HepG2 (cell line): ENCODE data around the gene TANGO6. TPM values are rescaled to one million over a fixed set of nuclear protein-coding genes. Genes with fewer than 3 reads are reported as not detected.

Experiments
- ADNP ChIP-seq: sonication (generic); formaldehyde crosslinking; IDR thresholded peaks from 2 replicates; pipeline ENCODE4 v1.4.0; 2020; ENCODE audit warnings: missing genetic modification reagents
- ARID5B ChIP-seq: IDR thresholded peaks from 2 replicates; pipeline ENCODE4 v1.4.0; 2020; ENCODE audit warnings: mild to moderate bottlenecking, missing genetic modification reagents
- BRCA1 ChIP-seq: sonication (generic); formaldehyde crosslinking; IDR thresholded peaks from 2 replicates; pipeline ENCODE4 v1.4.0; 2020; ENCODE audit warnings: missing genetic modification reagents
- CC2D1A ChIP-seq: sonication (generic); formaldehyde crosslinking; IDR thresholded peaks from 2 replicates; pipeline ENCODE4 v1.8.1; 2023; ENCODE audit warnings: mild to moderate bottlenecking, missing genetic modification reagents
- CENPX ChIP-seq: sonication (generic); formaldehyde crosslinking; IDR thresholded peaks from 2 replicates; pipeline ENCODE4 v1.9.0; 2021; ENCODE audit warnings: mild to moderate bottlenecking, missing genetic modification reagents, moderate library complexity
- FOXO1 ChIP-seq: sonication (generic); formaldehyde crosslinking; IDR thresholded peaks from 2 replicates; pipeline ENCODE4 v1.4.0; 2020; ENCODE audit warnings: missing genetic modification reagents
- ISL2 ChIP-seq: sonication (generic); formaldehyde crosslinking; IDR thresholded peaks from 2 replicates; pipeline ENCODE4 v1.5.0; 2020; ENCODE audit warnings: missing genetic modification reagents
- PPARG ChIP-seq: conservative IDR thresholded peaks from 2 replicates; pipeline ENCODE4 v1.6.1; 2016; ENCODE audit warnings: missing biosample characterization, missing genetic modification reagents
- RAD21 ChIP-seq: fragments of 450-650 bp; formaldehyde crosslinking; IDR thresholded peaks from 2 replicates; pipeline ENCODE4 v1.5.0; 2020; ENCODE audit warnings: mild to moderate bottlenecking
- RAD51 ChIP-seq: fragments of 450-650 bp; IDR thresholded peaks from 2 replicates; pipeline ENCODE4 v1.6.1; 2016; ENCODE audit warnings: borderline replicate concordance
- RCOR2 ChIP-seq: IDR thresholded peaks from 2 replicates; pipeline ENCODE4 v1.6.1; 2016; ENCODE audit warnings: missing biosample characterization, missing genetic modification reagents
- SIN3A ChIP-seq: IDR thresholded peaks from 2 replicates; pipeline ENCODE4 v1.6.1; 2011; ENCODE audit warnings: low read depth, mild to moderate bottlenecking, control low read depth, low read length, borderline replicate concordance
- TMF1 ChIP-seq: sonication (generic); formaldehyde crosslinking; IDR thresholded peaks from 2 replicates; pipeline ENCODE4 v1.8.1; 2022; ENCODE audit warnings: low read depth, missing genetic modification reagents
- ZFY ChIP-seq: sonication (generic); formaldehyde crosslinking; IDR thresholded peaks from 2 replicates; pipeline ENCODE4 v1.4.0; 2020; ENCODE audit warnings: missing genetic modification reagents
- ZFYVE20 ChIP-seq: sonication (generic); formaldehyde crosslinking; IDR thresholded peaks from 2 replicates; pipeline ENCODE4 v1.8.0; 2023; ENCODE audit warnings: low read depth, mild to moderate bottlenecking, moderate library complexity, missing genetic modification reagents, borderline replicate concordance
- ZNF34 ChIP-seq: sonication (generic); formaldehyde crosslinking; IDR thresholded peaks from 2 replicates; pipeline ENCODE4 v1.4.0; 2020; ENCODE audit warnings: mild to moderate bottlenecking, missing genetic modification reagents, borderline replicate concordance
- ZNF362 ChIP-seq: sonication (generic); formaldehyde crosslinking; IDR thresholded peaks from 2 replicates; pipeline ENCODE4 v1.4.0; 2020; ENCODE audit warnings: missing genetic modification reagents, mild to moderate bottlenecking, borderline replicate concordance
- ZNF484 ChIP-seq: sonication (generic); formaldehyde crosslinking; IDR thresholded peaks from 2 replicates; pipeline ENCODE4 v1.5.1; 2020; ENCODE audit warnings: mild to moderate bottlenecking, low read depth, missing genetic modification reagents, borderline replicate concordance
- ZNF503 ChIP-seq: sonication (generic); formaldehyde crosslinking; IDR thresholded peaks from 2 replicates; pipeline ENCODE4 v1.4.0; 2020; ENCODE audit warnings: missing genetic modification reagents
- ZNF674 ChIP-seq: sonication (generic); formaldehyde crosslinking; IDR thresholded peaks from 2 replicates; pipeline ENCODE4 v1.5.0; 2020; ENCODE audit warnings: low read depth, mild to moderate bottlenecking, missing genetic modification reagents
- ZNF737 ChIP-seq: sonication (generic); formaldehyde crosslinking; IDR thresholded peaks from 2 replicates; pipeline ENCODE4 v1.5.0; 2020; ENCODE audit warnings: missing genetic modification reagents, mild to moderate bottlenecking, borderline replicate concordance
- ZNF780A ChIP-seq: sonication (generic); formaldehyde crosslinking; IDR thresholded peaks from 2 replicates; pipeline ENCODE4 v1.8.0; 2022; ENCODE audit warnings: mild to moderate bottlenecking, missing genetic modification reagents, moderate library complexity
- ZNF788 ChIP-seq: sonication (generic); formaldehyde crosslinking; IDR thresholded peaks from 2 replicates; pipeline ENCODE4 v1.5.0; 2020; ENCODE audit warnings: mild to moderate bottlenecking, missing genetic modification reagents, borderline replicate concordance
- polyA plus RNA-seq, 8 experiments: library from polyadenylated mRNA; depleted of rRNA in 3 of 8; stranded (reverse) in 7 of 8; unstranded in 1 of 8; fragments of >200 nt; fragmentation: Illumina TruSeq in 4 of 8; extraction: Trizol in 4 of 8; gene quantifications; 2 replicates each; pipeline versions ENCODE4 v1.2.1 to v1.2.3, GENCODE V29; 2011 to 2016; ENCODE audit warnings: low read depth in 4 of 8, missing spikeins in 1 of 8, mixed read lengths in 1 of 8; ENCODE audit not compliant: insufficient read depth in 1 of 8
- total RNA-seq, 5 experiments: library from RNA; depleted of rRNA; stranded (reverse); fragments of >200 nt; fragmentation: Illumina TruSeq; extraction: Trizol; gene quantifications; 2 replicates each; pipeline ENCODE4 v1.2.3, GENCODE V29; 2016; ENCODE audit warnings: low read depth in 1 of 5

The TANGO6 gene
- total and polyA plus RNA-seq, 2 of the 13 experiments (the other 11 are each of a cell fraction or from before 2014, with no cell fraction given), result 7.2 to 13.3 TPM

GRCh38 chr16:69132424-69133252, 289.3 kb downstream of the TANGO6 start, which contains the start of the genes CHTF8 and UTP4 (continued):
- TF ChIP-seq RCOR2 (no peak), ZNF737 (CRISPR knock-in tag) (no peak), ARID5B (0 out of 2 replicates have a peak, but pooled peaks have one; percentile 7), ZFYVE20 (CRISPR knock-in tag) (no peak), FOXO1 (peak; percentile 54), ZNF674 (CRISPR knock-in tag) (peak; percentile 72; the same call in 1 of the 2 replicates), CC2D1A (CRISPR knock-in tag) (no peak; the same call in 1 of the 2 replicates), ISL2 (CRISPR knock-in tag) (no peak; the same call in 1 of the 2 replicates), ZNF788 (CRISPR knock-in tag) (peak; percentile 83), ZNF362 (CRISPR knock-in tag) (no peak), SIN3A (peak; percentile 94; the same call in 1 of the 2 replicates), ADNP (CRISPR knock-in tag) (no peak), ZNF484 (CRISPR knock-in tag) (no peak), RAD51 (no peak), BRCA1 (CRISPR knock-in tag) (peak; percentile 82; the same call in 1 of the 2 replicates), PPARG (CRISPR knock-in tag) (no peak), CENPX (no peak), ZNF780A (peak; percentile 52), ZNF34 (CRISPR knock-in tag) (peak; percentile 97), RAD21 (no peak; the same call in 1 of the 2 replicates), ZNF503 (peak; percentile 26; the same call in 1 of the 2 replicates), ZFY (peak; percentile 87), TMF1 (CRISPR knock-in tag) (peak; percentile 90; the same call in 1 of the 2 replicates)
